NCI-H82 treated with DMSO at 0.1 percent for 48 hours (cell line): ENCODE measurements around the gene CCNYL1.
"Not testable (repeated sequence)": the region's sequence is repeated elsewhere in the genome, so short reads cannot be mapped to it uniquely, and the experiment has no call there.

Experiments used
- DNase-seq: peaks from one replicate; lab custom pipeline; 2025; ENCODE audit not compliant: unreplicated experiment; lab: John Stamatoyannopoulos, UW

CCNYL1 gene

DNA sequence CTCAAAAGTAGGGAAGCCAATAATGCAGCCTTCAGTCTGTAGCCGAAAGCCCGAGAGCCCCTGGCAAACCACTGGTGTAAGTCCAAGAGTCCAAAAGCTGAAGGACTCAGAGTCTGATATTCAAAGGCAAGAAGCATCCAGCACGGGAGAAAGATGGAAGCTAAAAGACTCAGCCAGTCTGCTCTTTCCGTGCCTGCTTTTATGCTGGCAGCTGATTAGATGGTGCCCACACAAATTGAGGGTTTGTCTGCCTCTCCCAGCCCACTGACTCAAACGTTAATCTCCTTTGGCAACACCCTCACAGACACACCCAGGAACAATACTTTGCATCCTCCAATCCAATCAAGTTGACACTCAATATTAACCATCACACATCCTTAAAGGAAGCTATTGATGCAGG is 14.5 kb upstream of the CCNYL1 start:
- DNase-seq = not testable (repeated sequence)

DNA sequence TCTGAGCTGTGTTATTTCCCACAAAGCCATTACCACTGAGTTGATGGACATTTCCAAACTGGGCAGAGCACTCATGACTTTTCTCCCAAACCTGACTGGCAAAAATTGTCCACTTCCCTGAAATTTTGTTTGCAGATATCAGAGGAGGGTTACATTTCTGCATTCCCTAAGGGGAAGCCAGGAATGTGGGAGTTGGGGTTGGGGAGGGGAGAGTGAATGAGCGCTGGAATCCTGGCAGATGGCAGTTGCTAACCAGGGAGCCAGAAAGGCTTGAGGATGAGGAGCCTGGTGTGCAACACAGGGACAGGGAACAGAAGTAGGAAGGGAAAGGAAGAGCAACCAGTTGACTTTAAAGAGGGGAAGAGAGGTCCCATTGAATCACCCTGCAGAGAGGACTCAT is 14.0 kb upstream of the CCNYL1 start:
- DNase-seq = no peak

DNA sequence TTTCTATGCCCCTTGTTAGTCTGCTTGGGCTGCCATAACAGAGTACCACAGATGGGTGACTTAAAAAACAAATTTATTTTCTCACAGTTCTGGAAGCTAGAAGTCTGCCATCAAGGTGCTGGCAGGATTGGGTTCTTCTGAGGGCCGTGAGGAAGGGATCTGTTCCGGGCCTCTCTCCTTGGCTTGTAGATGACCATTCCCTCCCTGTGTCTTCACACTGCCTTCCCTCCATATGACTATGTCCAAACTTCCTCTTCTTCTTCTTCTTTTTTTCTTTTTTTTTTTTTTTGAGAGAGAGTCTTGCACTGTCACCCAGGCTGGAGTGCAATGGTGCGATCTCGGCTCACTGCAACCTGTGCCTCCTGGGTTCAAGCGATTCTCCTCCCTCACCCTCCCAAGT is 13.1 kb upstream of the CCNYL1 start:
- DNase-seq = no peak

DNA sequence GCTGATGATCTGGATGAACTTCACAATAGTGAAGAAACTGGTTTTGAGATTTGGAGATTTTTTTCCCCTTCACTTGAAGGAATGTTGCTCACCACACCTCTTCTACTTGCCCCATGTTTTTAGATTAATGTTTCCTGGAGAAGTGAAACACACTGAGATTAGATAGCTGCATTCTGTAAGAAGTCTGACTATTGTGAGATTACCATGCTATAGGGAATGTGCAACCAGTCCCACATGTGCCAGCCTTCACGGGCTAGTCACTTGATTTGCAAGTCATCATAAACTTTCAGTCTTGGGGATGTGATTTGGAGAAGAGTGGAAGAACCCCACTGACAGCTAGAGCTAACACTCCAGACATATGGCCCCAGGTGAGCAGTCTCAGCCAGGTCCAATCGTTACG is 7.4 kb upstream of the CCNYL1 start:
- DNase-seq = no peak

DNA sequence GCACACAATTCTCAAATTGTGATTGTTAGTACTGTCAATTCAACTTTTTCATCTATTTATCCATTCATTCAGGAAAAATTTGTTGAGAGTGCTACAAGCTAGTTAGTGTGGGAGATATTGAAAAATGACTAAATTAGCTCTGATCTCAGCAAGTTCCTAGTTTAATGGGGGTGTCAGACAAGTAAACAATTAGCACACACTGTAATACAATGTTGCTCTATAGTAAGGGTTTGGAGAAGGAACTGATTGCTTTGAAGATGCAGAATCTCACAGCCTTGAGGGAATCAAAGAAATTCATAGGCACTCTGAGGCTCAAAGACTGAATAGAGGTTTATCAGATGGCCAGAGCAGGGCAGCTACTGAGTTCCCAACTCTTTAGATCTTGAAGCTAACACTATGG is 6.8 kb upstream of the CCNYL1 start:
- DNase-seq = no peak

GRCh38 chr2:207706936-207707860 is 4.2 kb upstream of the CCNYL1 start:
- no peak for DNase-seq

GRCh38 chr2:207711750-207712530 is 500 bp downstream of the CCNYL1 start:
- DNase-seq = no peak

- no peak for DNase-seq
These were observed 4.6 kb downstream of the CCNYL1 start for GRCh38 chr2:207716056-207716455.

- no peak for DNase-seq
These were observed 7.1 kb downstream of the CCNYL1 start for GRCh38 chr2:207718521-207718920.

GRCh38 chr2:207719008-207719407 is 7.6 kb downstream of the CCNYL1 start:
- no peak for DNase-seq

GRCh38 chr2:207719655-207720054 is 8.2 kb downstream of the CCNYL1 start:
- DNase-seq = not testable (repeated sequence)

- no peak for DNase-seq
These were observed 9.2 kb downstream of the CCNYL1 start for GRCh38 chr2:207720517-207721187.

DNA sequence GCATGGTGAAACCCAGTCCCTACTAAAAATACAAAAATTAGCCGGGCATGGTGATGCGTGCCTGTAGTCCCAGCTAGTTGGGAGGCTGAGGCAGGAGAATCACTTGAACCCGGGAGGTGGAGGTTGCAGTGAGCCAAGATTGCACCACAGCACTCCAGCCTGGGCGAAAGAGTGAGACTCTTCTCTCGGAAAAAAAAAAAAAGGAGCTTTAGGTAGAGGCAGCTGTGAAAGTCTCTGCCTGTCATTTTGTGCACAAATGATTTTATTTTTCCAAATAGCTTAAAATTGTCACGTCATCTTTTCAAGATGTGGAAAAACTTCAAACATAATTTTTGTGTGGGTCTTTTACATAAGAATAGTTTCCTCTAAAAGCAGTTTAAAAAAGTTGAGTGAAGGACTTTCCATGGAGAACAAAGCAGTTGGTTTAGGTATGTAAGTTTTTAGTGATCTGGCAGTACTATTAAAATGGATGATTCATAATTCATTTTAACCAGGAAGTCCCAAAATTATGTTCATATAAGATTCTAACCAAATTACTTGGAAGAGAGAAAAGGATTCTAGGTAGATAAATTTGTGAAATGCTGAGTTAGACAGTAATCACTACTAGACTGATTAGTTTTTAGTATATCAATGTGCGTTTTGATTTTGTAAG is 11.5 kb downstream of the CCNYL1 start:
- DNase-seq = no peak

- not testable (repeated sequence) for DNase-seq
These were observed 12.0 kb downstream of the CCNYL1 start for GRCh38 chr2:207723425-207723787.

GRCh38 chr2:207724113-207724512 is 12.7 kb downstream of the CCNYL1 start:
- DNase-seq = no peak

GRCh38 chr2:207725873-207726578 is 14.6 kb downstream of the CCNYL1 start:
- DNase-seq = no peak

- DNase-seq = no peak
These were observed 15.8 kb downstream of the CCNYL1 start for GRCh38 chr2:207727261-207727660.

DNA sequence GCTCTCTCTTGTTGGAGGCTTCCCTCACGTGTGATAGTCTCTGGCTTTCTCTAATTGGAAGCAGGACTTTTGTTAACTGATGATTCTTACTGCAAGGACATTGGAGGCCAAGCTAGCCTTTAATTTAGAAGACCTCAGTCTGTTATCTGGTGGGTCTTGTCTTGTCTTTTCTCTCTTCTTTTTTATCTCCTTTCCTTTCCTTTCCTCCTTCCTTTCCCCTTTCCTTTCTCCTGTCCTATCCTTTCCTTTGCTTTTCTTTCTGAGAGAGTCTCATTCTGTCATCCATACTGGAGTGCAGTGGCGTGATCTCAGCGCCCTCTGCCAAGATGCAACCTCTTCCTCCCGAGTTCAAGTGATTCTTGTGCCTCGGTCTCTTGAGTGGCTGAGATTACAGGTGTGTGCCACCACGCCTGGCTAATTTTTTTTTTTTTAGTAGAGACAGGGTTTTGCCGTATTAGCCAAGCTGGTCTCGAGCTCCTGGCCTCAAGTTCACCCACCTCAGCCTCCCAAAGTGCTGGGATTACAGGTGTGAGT is 18.1 kb downstream of the CCNYL1 start:
- no peak for DNase-seq

DNA sequence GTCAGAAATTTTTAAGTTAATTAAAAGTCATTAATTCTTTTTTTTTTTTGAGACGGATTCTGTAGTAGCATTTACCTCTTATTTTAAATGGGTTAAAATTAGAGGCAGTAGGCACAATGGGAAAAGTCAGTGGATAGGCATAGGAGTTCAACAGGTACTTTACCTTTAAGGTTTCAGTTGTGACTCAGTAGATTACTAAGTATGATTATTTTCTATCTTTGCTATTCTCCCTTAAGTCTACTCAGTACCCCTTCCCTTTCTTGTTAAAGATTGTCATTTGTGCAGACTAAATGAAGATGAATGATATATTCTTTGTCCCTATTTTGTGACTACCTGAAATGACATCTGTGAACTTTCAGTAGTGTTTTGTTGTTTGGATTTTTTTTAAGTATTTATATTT is 19.7 kb downstream of the CCNYL1 start:
- DNase-seq = no peak

DNA sequence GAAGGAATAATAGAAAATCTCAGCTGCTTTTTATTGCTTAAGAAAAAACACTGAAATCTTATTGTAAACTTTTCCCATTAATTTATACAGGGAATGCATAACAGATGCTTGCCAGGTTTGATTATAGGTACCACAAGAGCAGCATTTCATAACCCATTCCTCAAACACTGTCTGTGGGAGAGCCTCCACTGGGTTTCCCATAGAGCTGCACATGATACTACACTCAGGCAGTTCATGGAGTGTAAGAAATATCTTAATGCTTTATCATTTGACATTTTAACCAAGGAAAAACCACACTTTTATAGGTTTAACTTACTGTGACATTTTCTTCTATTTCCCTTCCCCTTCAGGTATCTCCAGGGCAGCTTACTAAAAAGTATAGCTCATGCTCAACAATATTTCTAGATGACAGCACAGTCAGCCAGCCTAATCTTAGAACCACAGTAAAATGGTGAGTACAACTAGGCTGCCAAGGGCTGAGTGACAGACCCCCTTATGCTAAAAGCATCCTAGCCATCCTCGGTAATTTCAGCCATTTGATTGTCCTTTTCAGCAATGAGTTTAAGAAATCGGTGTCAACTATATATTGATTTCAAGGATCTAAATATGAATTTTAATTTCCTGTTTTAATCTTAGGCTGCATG is 22.3 kb downstream of the CCNYL1 start:
- DNase-seq = no peak
